BLaER1 (cell line): ENCODE results near the gene TCERG1L.
A peak's percentile ranks its signal among the peaks of the same experiment; 100 is the strongest.

ENCODE experiments used
- H3K27ac ChIP-seq: shearing (Covaris generic); formaldehyde crosslinking; 2 replicates; pipeline ENCODE4 v1.8.1; 2022
- H3K27me3 ChIP-seq: shearing (Covaris generic); formaldehyde crosslinking; 2 replicates; pipeline ENCODE4 v1.8.1; 2022
- H3K36me3 ChIP-seq: shearing (Covaris generic); formaldehyde crosslinking; 2 replicates; pipeline ENCODE4 v1.8.1; 2022
- H3K4me1 ChIP-seq: shearing (Covaris generic); formaldehyde crosslinking; 2 replicates; pipeline ENCODE4 v1.8.1; 2022
- H3K4me2 ChIP-seq: shearing (Covaris generic); formaldehyde crosslinking; 2 replicates; pipeline ENCODE4 v1.8.1; 2022
- H3K4me3 ChIP-seq: shearing (Covaris generic); formaldehyde crosslinking; 2 replicates; pipeline ENCODE4 v1.8.1; 2022
- H3K9ac ChIP-seq: shearing (Covaris generic); formaldehyde crosslinking; 2 replicates; pipeline ENCODE4 v1.8.1; 2022
- H3K9me3 ChIP-seq: shearing (Covaris generic); formaldehyde crosslinking; 2 replicates; pipeline ENCODE4 v1.8.1; 2022
- H4K20me1 ChIP-seq: shearing (Covaris generic); formaldehyde crosslinking; 2 replicates; pipeline ENCODE4 v1.8.1; 2022
- Cebpa-rat ChIP-seq: shearing (Covaris generic); IDR thresholded peaks from 2 replicates; pipeline ENCODE4 v1.8.1; 2022

TCERG1L gene

GRCh38 chr10:131131726-131132591 is 179.6 kb downstream of the TCERG1L start:
- H3K4me3 ChIP-seq = peak overlapping the region; percentile 24
- H3K36me3 ChIP-seq = peaks cover 52% of the 10 kb centered on the region
- H3K9ac ChIP-seq = peak overlapping the region; percentile 57
- no peaks in the 10 kb centered on the region for H4K20me1 ChIP-seq
- TF ChIP-seq Cebpa-rat = no peak
- H3K27me3 ChIP-seq = no peaks in the 10 kb centered on the region
- no peaks in the 10 kb centered on the region for H3K9me3 ChIP-seq
- peaks cover 92% of the 10 kb centered on the region for H3K4me1 ChIP-seq
- peak overlapping the region; percentile 96 for H3K4me2 ChIP-seq
- peak overlapping the region; percentile 81 for H3K27ac ChIP-seq

GRCh38 chr10:131130025-131130424 is 181.5 kb downstream of the TCERG1L start:
- H3K4me1 ChIP-seq = peaks cover 100% of the 10 kb centered on the region
- H3K9ac ChIP-seq = no peak overlapping the region
- no peaks in the 10 kb centered on the region for H4K20me1 ChIP-seq
- peak overlapping the region; percentile 96 for H3K4me2 ChIP-seq
- H3K36me3 ChIP-seq = peaks cover 48% of the 10 kb centered on the region
- no peak overlapping the region for H3K4me3 ChIP-seq
- H3K27me3 ChIP-seq = no peaks in the 10 kb centered on the region
- H3K9me3 ChIP-seq = no peaks in the 10 kb centered on the region
- H3K27ac ChIP-seq = peak overlapping the region; percentile 81
- no peak for TF ChIP-seq Cebpa-rat

DNA sequence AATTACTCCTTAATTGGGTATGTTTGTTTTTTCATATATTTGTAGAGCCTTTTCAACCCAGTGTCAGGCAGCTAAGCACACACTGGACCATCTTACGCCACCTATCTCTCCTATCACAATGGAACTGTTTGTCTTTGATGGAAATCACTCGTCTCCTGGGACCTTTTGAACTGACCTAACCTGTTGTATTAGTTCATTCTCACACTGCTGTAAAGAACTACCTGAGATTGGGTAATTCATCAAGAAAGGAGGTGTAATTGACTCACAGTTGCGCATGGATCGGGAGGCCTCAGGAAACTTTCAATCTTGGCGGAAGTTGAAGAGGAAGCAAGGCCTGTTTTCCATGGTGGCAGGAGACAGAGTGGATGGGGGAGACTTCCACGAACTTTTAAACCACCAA is 182.0 kb downstream of the TCERG1L start:
- Histone ChIP-seq H3K36me3 (peaks cover 48% of the 10 kb centered on the region), H3K4me1 (peaks cover 95% of the 10 kb centered on the region), H3K9ac (no peak overlapping the region), H3K27ac (peak overlapping the region; percentile 81), H4K20me1 (no peaks in the 10 kb centered on the region), H3K4me2 (peak overlapping the region; percentile 96), H3K9me3 (no peaks in the 10 kb centered on the region), H3K4me3 (no peak overlapping the region), H3K27me3 (no peaks in the 10 kb centered on the region)
- TF ChIP-seq Cebpa-rat = no peak

GRCh38 chr10:131128731-131129130 is 182.8 kb downstream of the TCERG1L start:
- Histone ChIP-seq H3K27ac (peak overlapping the region; percentile 91), H3K9me3 (peaks cover 4% of the 10 kb centered on the region; the same call in 1 of the 2 replicates), H3K36me3 (peaks cover 46% of the 10 kb centered on the region), H3K4me3 (no peak overlapping the region), H3K27me3 (no peaks in the 10 kb centered on the region), H3K4me2 (peak overlapping the region; percentile 96), H3K4me1 (peaks cover 87% of the 10 kb centered on the region), H4K20me1 (no peaks in the 10 kb centered on the region), H3K9ac (no peak overlapping the region)
- TF ChIP-seq Cebpa-rat = no peak

GRCh38 chr10:131127610-131128009 is 183.9 kb downstream of the TCERG1L start:
- Histone ChIP-seq H3K4me3 (peak overlapping the region; percentile 51), H3K36me3 (peaks cover 51% of the 10 kb centered on the region)

DNA sequence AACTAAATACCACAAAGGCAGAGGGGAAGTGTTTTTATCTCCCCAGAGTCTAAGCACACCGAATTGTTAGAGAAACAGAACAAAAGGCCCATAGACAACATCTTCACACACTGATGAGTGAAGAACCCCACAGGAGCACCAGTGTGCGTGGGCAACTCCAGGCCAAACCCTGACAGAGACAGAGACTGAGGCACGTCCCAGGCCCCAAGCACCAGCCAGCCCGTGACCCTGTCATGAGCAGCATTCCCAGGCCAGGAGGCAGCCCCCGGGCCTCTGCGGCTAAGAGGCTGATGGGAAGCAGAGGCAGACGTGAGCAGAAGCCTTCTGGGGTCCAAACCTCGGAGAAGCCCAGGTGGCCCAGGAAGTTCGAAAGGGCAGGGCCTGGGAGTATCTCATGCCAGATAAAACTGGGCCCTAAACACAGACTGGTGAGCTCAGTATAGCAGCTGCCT is 184.4 kb downstream of the TCERG1L start:
- no peaks in the 10 kb centered on the region for H4K20me1 ChIP-seq
- H3K36me3 ChIP-seq = peaks cover 56% of the 10 kb centered on the region
- no peak for TF ChIP-seq Cebpa-rat
- peaks cover 19% of the 10 kb centered on the region for H3K9me3 ChIP-seq
- peak overlapping the region; percentile 96 for H3K4me2 ChIP-seq
- H3K27me3 ChIP-seq = no peaks in the 10 kb centered on the region
- peak overlapping the region; percentile 70 for H3K9ac ChIP-seq
- H3K4me3 ChIP-seq = peak overlapping the region; percentile 51
- peaks cover 78% of the 10 kb centered on the region for H3K4me1 ChIP-seq
- peak overlapping the region; percentile 91 for H3K27ac ChIP-seq

More at GRCh38 chr10:131127610-131128009, 183.9 kb downstream of the TCERG1L start:
- H4K20me1 ChIP-seq = no peaks in the 10 kb centered on the region
- H3K4me2 ChIP-seq = peak overlapping the region; percentile 96
- H3K27ac ChIP-seq = peak overlapping the region; percentile 91
- no peaks in the 10 kb centered on the region for H3K27me3 ChIP-seq
- H3K9me3 ChIP-seq = peaks cover 14% of the 10 kb centered on the region
- TF ChIP-seq Cebpa-rat = no peak
- peaks cover 79% of the 10 kb centered on the region for H3K4me1 ChIP-seq
- H3K9ac ChIP-seq = peak overlapping the region; percentile 70

- no peaks in the 10 kb centered on the region for H3K27me3 ChIP-seq
- H3K9ac ChIP-seq = peak overlapping the region; percentile 70
- peaks cover 20% of the 10 kb centered on the region for H3K9me3 ChIP-seq
- peak overlapping the region; percentile 51 for H3K4me3 ChIP-seq
- no peak for TF ChIP-seq Cebpa-rat
- peak overlapping the region; percentile 91 for H3K27ac ChIP-seq
- H4K20me1 ChIP-seq = no peaks in the 10 kb centered on the region
- peaks cover 78% of the 10 kb centered on the region for H3K4me1 ChIP-seq
- peak overlapping the region; percentile 96 for H3K4me2 ChIP-seq
- peaks cover 61% of the 10 kb centered on the region for H3K36me3 ChIP-seq
Measured at GRCh38 chr10:131126321-131127137, 185.0 kb downstream of the TCERG1L start.

- H4K20me1 ChIP-seq = no peaks in the 10 kb centered on the region
- H3K9ac ChIP-seq = peak overlapping the region; percentile 70
- no peaks in the 10 kb centered on the region for H3K27me3 ChIP-seq
- H3K4me1 ChIP-seq = peaks cover 78% of the 10 kb centered on the region
- peaks cover 56% of the 10 kb centered on the region for H3K36me3 ChIP-seq
- no peak overlapping the region for H3K4me3 ChIP-seq
- peak overlapping the region; percentile 96 for H3K4me2 ChIP-seq
- H3K27ac ChIP-seq = peak overlapping the region; percentile 91
- no peak for TF ChIP-seq Cebpa-rat
- H3K9me3 ChIP-seq = peaks cover 20% of the 10 kb centered on the region
Measured at GRCh38 chr10:131125511-131126225, 185.9 kb downstream of the TCERG1L start.

DNA sequence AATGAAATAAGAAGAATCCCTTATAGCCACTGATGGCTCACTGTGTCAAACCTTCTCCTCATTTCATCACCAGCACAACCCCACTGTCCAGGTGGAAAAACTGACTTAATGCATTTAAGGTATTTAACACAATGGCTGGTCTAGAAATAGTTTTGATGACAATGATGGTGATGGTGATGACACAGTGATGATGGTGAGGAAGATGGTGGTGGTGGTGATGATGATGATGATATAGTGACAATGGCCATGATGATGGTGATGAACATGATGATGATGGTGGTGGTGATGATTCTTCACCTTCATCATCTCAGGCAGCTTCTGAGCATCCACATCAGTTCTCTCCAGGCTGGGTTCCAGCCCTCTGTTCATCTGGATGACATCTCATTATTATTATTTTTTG is 186.6 kb downstream of the TCERG1L start:
- Histone ChIP-seq H3K4me2 (no peak overlapping the region), H3K27me3 (no peaks in the 10 kb centered on the region), H3K27ac (no peak overlapping the region), H3K9ac (no peak overlapping the region), H4K20me1 (no peaks in the 10 kb centered on the region), H3K4me3 (no peak overlapping the region), H3K4me1 (peaks cover 78% of the 10 kb centered on the region), H3K9me3 (peaks cover 20% of the 10 kb centered on the region), H3K36me3 (peaks cover 49% of the 10 kb centered on the region)
- TF ChIP-seq Cebpa-rat = no peak
